HG02943 (cell line): ENCODE measurements around the gene TMEM242.
"Not testable (repeated sequence)": the region's sequence is repeated elsewhere in the genome, so short reads cannot be mapped to it uniquely, and the experiment has no call there.

Source experiments
- ATAC-seq: cut with Tn5 transposase; IDR thresholded peaks from one replicate; pipeline ENCODE4 v1.9.1; 2021; ENCODE audit warnings: mild to moderate bottlenecking, low read depth, moderate library complexity; ENCODE audit not compliant: unreplicated experiment

The TMEM242 gene

GRCh38 chr6:157325069-157325805 lies 1.9 kb upstream of the TMEM242 start:
- ATAC-seq = no peak

DNA sequence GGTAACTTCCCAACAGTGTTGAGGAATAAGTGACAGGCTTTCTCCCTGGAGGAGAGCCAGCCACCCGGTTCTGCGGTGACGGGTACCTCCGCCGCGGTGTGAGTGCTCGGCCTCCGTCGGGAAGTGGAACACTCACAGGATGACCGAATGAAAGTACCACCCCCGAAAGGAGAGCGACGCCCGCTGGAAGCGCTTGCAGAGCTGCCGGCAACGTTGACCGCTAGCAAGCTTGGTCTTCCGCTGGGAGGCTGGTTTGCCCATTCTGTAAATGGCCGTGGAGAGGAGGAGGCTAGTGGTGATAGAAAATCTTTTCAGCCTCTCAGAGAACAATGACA lies 614 bp upstream of the TMEM242 start:
- ATAC-seq = peak; percentile 16

GRCh38 chr6:157322792-157323254 lies 496 bp downstream of the TMEM242 start:
- ATAC-seq = no peak

- ATAC-seq = no peak
Observed at GRCh38 chr6:157316871-157317814, 6.2 kb downstream of the TMEM242 start.

- peak; percentile 90 for ATAC-seq
Observed at GRCh38 chr6:157314705-157315321, 8.5 kb downstream of the TMEM242 start.

DNA sequence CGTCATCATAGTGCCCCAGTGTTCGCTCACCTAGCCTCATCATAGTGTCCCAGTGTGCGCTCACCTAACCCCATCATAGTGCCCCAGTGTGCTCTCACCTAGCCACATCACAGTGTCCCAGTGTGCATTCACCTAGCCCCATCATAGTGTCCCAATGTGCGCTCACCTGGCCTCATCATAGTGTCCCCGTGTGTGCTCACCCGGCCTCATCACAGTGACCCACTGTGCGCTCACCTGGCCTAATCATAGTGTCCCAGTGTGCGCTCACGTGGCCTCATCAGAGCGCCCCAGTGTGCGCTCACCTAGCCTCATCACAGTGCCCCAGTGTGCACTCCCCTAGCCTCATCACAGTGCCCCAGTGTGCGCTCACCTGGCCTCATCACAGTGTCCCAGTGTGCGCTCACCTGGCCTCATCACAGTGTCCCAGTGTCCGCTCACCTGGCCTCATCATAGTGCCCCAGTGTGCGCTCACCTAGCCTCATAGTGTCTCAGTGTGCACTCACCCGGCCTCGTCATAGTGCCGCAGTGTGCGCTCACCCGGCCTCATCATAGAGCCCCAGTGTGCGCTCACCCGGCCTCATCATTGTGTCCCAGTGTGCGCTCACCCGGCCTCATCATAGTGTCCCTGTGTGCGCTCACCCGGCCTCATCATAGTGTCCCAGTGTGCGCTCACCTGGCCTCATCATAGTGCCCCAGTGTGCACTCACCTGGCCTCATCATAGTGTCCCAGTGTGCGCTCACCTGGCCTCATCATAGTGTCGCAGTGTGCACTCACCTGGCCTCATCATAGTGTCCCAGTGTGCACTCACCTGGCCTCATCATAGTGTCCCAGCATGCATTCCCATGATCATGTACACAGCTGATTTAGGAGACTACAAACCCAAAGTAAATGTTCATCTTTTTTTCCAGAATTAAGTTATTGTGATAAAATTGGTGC lies 9.5 kb downstream of the TMEM242 start:
- ATAC-seq = no peak

GRCh38 chr6:157312757-157313156 lies 10.6 kb downstream of the TMEM242 start:
- ATAC-seq = no peak

DNA sequence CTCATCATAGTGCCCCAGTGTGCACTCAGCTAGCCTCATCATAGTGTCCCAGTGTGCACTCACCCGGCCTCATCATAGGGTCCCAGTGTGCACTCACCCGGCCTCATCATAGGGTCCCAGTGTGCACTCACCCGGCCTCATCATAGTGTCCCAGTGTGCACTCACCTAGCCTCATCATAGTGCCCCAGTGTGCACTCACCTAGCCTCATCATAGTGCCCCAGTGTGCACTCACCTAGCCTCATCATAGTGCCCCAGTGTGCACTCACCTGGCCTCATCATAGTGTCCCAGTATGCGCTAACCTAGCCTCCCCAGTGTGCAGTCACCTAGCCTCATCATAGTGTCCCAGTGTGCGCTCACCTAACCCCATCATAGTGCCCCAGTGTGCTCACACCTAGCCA lies 12.6 kb downstream of the TMEM242 start:
- not testable (repeated sequence) for ATAC-seq

DNA sequence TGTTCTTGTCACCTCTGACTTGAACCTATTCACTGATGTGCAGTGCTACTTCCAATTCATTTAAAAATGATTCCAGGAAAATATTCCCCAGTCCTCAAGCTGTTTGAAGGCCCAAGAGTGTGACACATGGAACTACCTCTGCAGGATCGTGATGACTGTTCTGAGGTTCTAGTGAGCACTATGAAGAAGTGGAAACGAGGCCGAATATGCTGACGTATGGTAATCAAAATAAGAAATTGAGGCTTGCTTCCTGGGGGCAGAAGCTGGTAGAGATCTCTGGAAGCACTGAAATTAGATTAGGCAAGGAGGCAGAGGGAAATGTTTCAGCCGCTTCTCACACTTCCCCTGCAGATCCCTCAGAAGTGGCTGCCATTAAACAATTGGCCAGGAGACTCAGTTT lies 15.7 kb downstream of the TMEM242 start:
- ATAC-seq = no peak

GRCh38 chr6:157305670-157306653 lies 17.4 kb downstream of the TMEM242 start:
- no peak for ATAC-seq

DNA sequence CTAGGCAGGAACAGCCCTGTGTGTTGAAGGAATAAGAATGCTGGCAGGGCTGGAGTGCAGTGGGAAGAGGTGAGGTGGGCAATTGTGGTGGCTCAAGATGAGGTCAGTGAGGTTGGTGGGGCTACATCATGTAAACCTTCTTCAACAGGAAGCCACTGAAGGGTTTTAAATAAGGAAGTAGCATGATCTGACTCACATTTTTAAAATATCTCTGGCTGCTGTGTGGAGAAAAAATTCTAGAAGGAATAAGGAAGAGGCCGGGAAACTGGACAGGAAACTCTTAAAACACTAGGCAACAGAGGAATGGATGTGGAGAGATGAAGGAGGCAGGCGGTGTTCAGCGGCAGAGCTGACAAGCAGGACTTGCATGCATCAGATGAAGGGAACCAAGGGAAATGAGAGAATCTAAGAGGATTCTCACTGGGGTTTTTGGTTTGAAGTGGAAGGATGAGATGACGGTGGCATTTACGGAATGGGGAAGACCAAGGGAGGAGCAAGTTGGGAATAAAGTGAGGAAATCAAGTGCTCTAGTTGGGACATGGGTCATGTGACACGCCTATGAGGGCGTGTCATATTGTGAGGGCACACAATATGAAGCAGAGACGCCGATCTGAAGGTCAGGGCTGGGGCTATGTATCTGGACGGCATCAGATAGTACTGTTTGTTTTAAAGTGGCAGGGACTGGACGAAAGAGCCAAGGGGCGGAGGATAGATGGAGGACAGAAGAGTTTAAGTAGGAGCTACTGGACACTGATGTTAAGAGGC lies 18.2 kb downstream of the TMEM242 start:
- no peak for ATAC-seq

- ATAC-seq = no peak
Observed at GRCh38 chr6:157302736-157303135, 20.6 kb downstream of the TMEM242 start.

- no peak for ATAC-seq
Observed at GRCh38 chr6:157300436-157300835, 22.9 kb downstream of the TMEM242 start.

GRCh38 chr6:157300006-157300405 lies 23.3 kb downstream of the TMEM242 start:
- no peak for ATAC-seq

- ATAC-seq = no peak
Observed at GRCh38 chr6:157298216-157298724, 25.0 kb downstream of the TMEM242 start.

- ATAC-seq = no peak
Observed at GRCh38 chr6:157294654-157295053, 28.7 kb downstream of the TMEM242 start.

DNA sequence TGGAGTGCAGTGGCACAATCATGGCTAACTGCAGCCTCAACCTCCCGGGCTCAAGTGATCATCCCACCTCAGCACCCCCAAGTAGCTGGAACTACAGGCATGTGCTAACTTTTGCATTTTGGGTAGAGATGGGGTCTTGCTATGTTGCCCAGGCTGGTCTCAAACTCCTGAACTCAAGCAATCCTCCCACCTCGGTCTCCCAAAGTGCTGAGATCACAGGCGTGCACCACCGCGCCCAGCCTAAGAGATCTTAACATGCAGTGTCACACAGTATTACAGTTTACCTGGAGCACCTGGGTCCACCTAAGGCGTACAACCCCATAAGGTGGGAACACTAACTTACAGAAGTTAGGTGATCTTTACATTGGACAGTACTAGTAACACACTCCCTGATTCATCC lies 29.5 kb downstream of the TMEM242 start:
- no peak for ATAC-seq

DNA sequence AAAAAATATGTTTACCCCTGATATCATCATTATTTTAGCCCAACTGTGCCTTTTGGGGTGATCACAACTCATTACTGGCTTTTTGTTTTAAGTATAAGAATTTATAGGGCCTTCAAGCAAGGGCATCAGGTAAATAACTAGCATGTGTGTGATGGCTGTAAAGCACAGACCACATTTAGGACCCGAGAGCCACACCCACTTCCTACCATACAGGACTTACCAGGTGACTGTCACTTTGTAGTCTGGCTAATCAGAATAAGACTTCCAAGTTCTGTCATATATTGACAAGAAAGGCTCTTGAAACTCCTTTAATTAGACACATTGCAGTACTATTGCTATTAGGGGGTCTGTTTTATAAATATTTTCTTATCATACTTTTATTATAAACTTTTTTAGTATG lies 31.1 kb downstream of the TMEM242 start:
- ATAC-seq = no peak
